HCT116 (cell line): ENCODE data around the gene AKAP12. TPM values are rescaled to one million over a fixed set of nuclear protein-coding genes. Genes with fewer than 3 reads are reported as not detected.

Experiments
- ATAC-seq: fragments of 200-7000 bp; cut with Tn5 transposase; 2 replicates; pipeline ENCODE4 v1.9.1; 2020; ENCODE audit warnings: mild to moderate bottlenecking, moderate library complexity
- BruUV-seq: library from RNA; stranded (reverse); fragments of 400-500 nt; replicated peaks from 2 replicates; lab custom pipeline; 2021; lab: Mats Ljungman, UMichigan
- CTCF ChIA-PET: fragments of 300-600 bp; sonication (Branson Sonifier 250); formaldehyde crosslinking; loops from one replicate; lab custom pipeline; 2021; ENCODE audit warnings: antibody characterized with exemption; lab: Charles Lee
- POLR2A ChIA-PET: fragments of 300-600, 350-600 bp; sonication (Branson Sonifier 250); formaldehyde crosslinking; loops from one replicate; lab custom pipeline; 2021; ENCODE audit warnings: antibody characterized with exemption; lab: Charles Lee
- RAD21 ChIA-PET, 2 experiments: fragments of 300-600 bp; sonication (Branson Sonifier 250); formaldehyde crosslinking; loops; one replicate each; lab custom pipeline; 2023; ENCODE audit warnings: low total read pairs in 2 of 2; ENCODE audit not compliant: uncharacterized antibody in 2 of 2, unreplicated experiment in 2 of 2, low non-redundant PET in 1 of 2; lab: Charles Lee
- DNase-seq: peaks from one replicate; pipeline ENCODE4 v3.0.0-alpha.2; 2010; ENCODE audit warnings: low read depth, low spot score
- H2AFZ ChIP-seq: fragments of 200-600 bp; shearing (Covaris generic), sonication (generic); 2 replicates; pipeline ENCODE4 v1.6.1; 2017; ENCODE audit warnings: low read depth, mixed run types, mixed read lengths, antibody characterized with exemption, low read length; ENCODE audit not compliant: poor library complexity, severe bottlenecking
- H3K27ac ChIP-seq: 2 replicates; pipeline ENCODE4 v1.5.1; 2012; ENCODE audit warnings: low read depth, low read length
- H3K27me3 ChIP-seq: fragments of 200-600 bp; sonication (generic); 2 replicates; pipeline ENCODE4 v1.6.1; 2016; ENCODE audit warnings: mixed run types, low read length, mixed read lengths; ENCODE audit not compliant: insufficient read depth
- H3K36me3 ChIP-seq, 2 experiments: fragments of 200-500 bp in 1 of 2; fragments of 200-600 bp in 1 of 2; sonication (Bioruptor generic) in 1 of 2; sonication (generic) in 1 of 2; 2 replicates each; pipeline versions ENCODE4 v1.5.1 to v1.6.1; 2014 to 2016; ENCODE audit warnings: low read length in 2 of 2, inconsistent platforms in 1 of 2, mixed read lengths in 1 of 2, mixed run types in 1 of 2; ENCODE audit not compliant: insufficient read depth in 2 of 2, control insufficient read depth in 1 of 2
- H3K4me1 ChIP-seq, 2 experiments: fragments of 200-600 bp in 1 of 2; sonication (generic) in 1 of 2; 2 replicates each; pipeline versions ENCODE4 v1.5.1 to v1.6.1; 2012 to 2017; ENCODE audit warnings: low read length in 2 of 2, inconsistent platforms in 1 of 2, mild to moderate bottlenecking in 1 of 2, mixed read lengths in 1 of 2, mixed run types in 1 of 2, moderate library complexity in 1 of 2; ENCODE audit not compliant: insufficient read depth in 2 of 2, control insufficient read depth in 1 of 2
- H3K4me2 ChIP-seq: fragments of 200-600 bp; sonication (generic); 2 replicates; pipeline ENCODE4 v1.6.1; 2017; ENCODE audit warnings: mixed run types, low read length, mixed read lengths
- H3K4me3 ChIP-seq, 2 experiments: fragments of 200-600 bp in 1 of 2; sonication (generic) in 1 of 2; replicated peaks in 1 of 2; 2 replicates each; pipeline ENCODE4 v1.5.1; 2011 to 2016; ENCODE audit warnings: low read length in 2 of 2, control low read depth in 1 of 2, low read depth in 1 of 2, mild to moderate bottlenecking in 1 of 2, mixed read lengths in 1 of 2, mixed run types in 1 of 2
- H3K79me2 ChIP-seq: fragments of 200-600 bp; sonication (generic); 2 replicates; pipeline ENCODE4 v1.6.1; 2017; ENCODE audit warnings: mild to moderate bottlenecking, mixed run types, low read length, moderate library complexity, mixed read lengths; ENCODE audit not compliant: insufficient read depth
- H3K9ac ChIP-seq: fragments of 200-600 bp; sonication (generic); 2 replicates; pipeline ENCODE4 v1.6.1; 2016; ENCODE audit warnings: low read length, mixed read lengths
- H3K9me2 ChIP-seq: fragments of 200-600 bp; sonication (generic), shearing (Covaris generic); 2 replicates; pipeline ENCODE4 v1.6.1; 2017; ENCODE audit warnings: mixed run types, mild to moderate bottlenecking, moderate library complexity; ENCODE audit not compliant: insufficient read depth
- H3K9me3 ChIP-seq, 2 experiments: fragments of 200-500 bp in 1 of 2; fragments of 200-600 bp in 1 of 2; sonication (Bioruptor generic) in 1 of 2; sonication (generic) in 1 of 2; 2 replicates each; pipeline ENCODE4 v1.6.1; 2014 to 2017; ENCODE audit warnings: low read length in 2 of 2, mixed read lengths in 2 of 2, inconsistent platforms in 1 of 2, low read depth in 1 of 2, mild to moderate bottlenecking in 1 of 2, mixed run types in 1 of 2, moderate library complexity in 1 of 2; ENCODE audit not compliant: control insufficient read depth in 1 of 2, insufficient read depth in 1 of 2
- H4K20me1 ChIP-seq: fragments of 200-600 bp; sonication (generic), shearing (Covaris generic); 2 replicates; pipeline ENCODE4 v1.6.1; 2017; ENCODE audit warnings: mixed run types, mild to moderate bottlenecking, moderate library complexity; ENCODE audit not compliant: insufficient read depth
- ATF3 ChIP-seq: IDR thresholded peaks from 2 replicates; pipeline ENCODE4 v1.6.1; 2012
- CEBPB ChIP-seq: IDR thresholded peaks from 2 replicates; pipeline ENCODE4 v1.6.1; 2012; ENCODE audit warnings: low read depth
- CTCF ChIP-seq, 3 experiments: fragments of 200-600 bp in 1 of 3; sonication (generic) in 1 of 3; IDR thresholded peaks in 2 of 3; conservative IDR thresholded peaks in 1 of 3; 2 replicates each; pipeline ENCODE4 v1.5.1; 2012 to 2017; ENCODE audit warnings: low read depth in 2 of 3, low read length in 2 of 3, antibody characterized with exemption in 1 of 3, borderline replicate concordance in 1 of 3, control low read depth in 1 of 3, mild to moderate bottlenecking in 1 of 3, mixed read lengths in 1 of 3, mixed run types in 1 of 3, moderate library complexity in 1 of 3; ENCODE audit not compliant: insufficient read depth in 1 of 3
- EGR1 ChIP-seq: IDR thresholded peaks from 2 replicates; pipeline ENCODE4 v1.6.1; 2012; ENCODE audit warnings: low read depth
- ELF1 ChIP-seq: IDR thresholded peaks from 2 replicates; pipeline ENCODE4 v1.6.1; 2012; ENCODE audit warnings: low read depth, borderline replicate concordance
- MAX ChIP-seq: IDR thresholded peaks from 2 replicates; pipeline ENCODE4 v1.6.1; 2012
- POLR2AphosphoS5 ChIP-seq: IDR thresholded peaks from 2 replicates; pipeline ENCODE4 v1.6.1; 2011; ENCODE audit warnings: mild to moderate bottlenecking, low read depth, low read length, moderate library complexity
- RAD21 ChIP-seq: IDR thresholded peaks from 2 replicates; pipeline ENCODE4 v1.6.1; 2012; ENCODE audit warnings: low read depth, mild to moderate bottlenecking
- REST ChIP-seq: IDR thresholded peaks from 2 replicates; pipeline ENCODE4 v1.6.1; 2012; ENCODE audit warnings: low read depth
- SIN3A ChIP-seq: IDR thresholded peaks from 2 replicates; pipeline ENCODE4 v1.6.1; 2012; ENCODE audit warnings: low read depth
- SRF ChIP-seq: IDR thresholded peaks from 2 replicates; pipeline ENCODE4 v1.6.1; 2012; ENCODE audit warnings: low read depth
- TCF7L2 ChIP-seq: IDR thresholded peaks from 2 replicates; pipeline ENCODE4 v1.7.0; 2011; ENCODE audit warnings: borderline replicate concordance, inconsistent platforms; ENCODE audit not compliant: insufficient read depth, insufficient read length; ENCODE audit errors: extremely low read depth
- ZBTB33 ChIP-seq: IDR thresholded peaks from 2 replicates; pipeline ENCODE4 v1.6.1; 2011; ENCODE audit warnings: mild to moderate bottlenecking, low read length, moderate library complexity; ENCODE audit not compliant: insufficient replicate concordance; ENCODE audit errors: extremely low read depth
- ZFX ChIP-seq: fragments of 450-650 bp; IDR thresholded peaks from 2 replicates; pipeline ENCODE4 v1.6.1; 2017
- ZNF274 ChIP-seq: fragments of 200-500 bp; sonication (Bioruptor generic); IDR thresholded peaks from 2 replicates; pipeline ENCODE4 v1.6.1; 2014; ENCODE audit warnings: mild to moderate bottlenecking, low read depth, low read length, inconsistent platforms
- intact Hi-C: fragments of 100-400 bp; cut with micrococcal nuclease; formaldehyde crosslinking; loops from 2 replicates; pipeline ENCODE4 v1.10.0; 2022
- total RNA-seq: library from RNA; stranded (reverse); gene quantifications from one replicate; pipeline ENCODE4 v1.2.1, GENCODE V29; 2021; ENCODE audit not compliant: unreplicated experiment

The AKAP12 gene
- total RNA-seq, 1 experiment from 2014 or later, result 1,220 TPM

- TF ChIP-seq EGR1 (no peak), RAD21 (no peak), MAX (no peak), ZNF274 (no peak), SIN3A (no peak), ATF3 (no peak), CEBPB (no peak), ZBTB33 (no peak), TCF7L2 (no peak), SRF (no peak), CTCF (IDR thresholded peaks at IDR 0.05 in 2 of 3, conservative IDR thresholded peaks at IDR 0.05 in 1 of 3; ENCODE audit: borderline replicate concordance in 1 of 3, insufficient read depth in 1 of 3, low read depth in 2 of 3, low read length in 2 of 3) (no peak), ZFX (no peak), POLR2AphosphoS5 (no peak), ELF1 (no peak), REST (no peak)
- Histone ChIP-seq H3K27ac (no peak overlapping the region), H3K4me1 (peaks cover 0 to 8% of the 10 kb centered on the region in 2 experiments; a peak in 2 of 4 replicates), H3K9ac (no peak overlapping the region), H3K4me3 (no peak overlapping the region), H3K9me2 (no peaks in the 10 kb centered on the region), H2AFZ (no peak overlapping the region), H3K36me3 (no peaks in the 10 kb centered on the region), H4K20me1 (no peaks in the 10 kb centered on the region), H3K79me2 (no peaks in the 10 kb centered on the region), H3K9me3 (no peaks in the 10 kb centered on the region), H3K4me2 (no peak overlapping the region), H3K27me3 (no peaks in the 10 kb centered on the region)
- no peak for DNase-seq
- no peak for ATAC-seq
- ChIA-PET POLR2A (no interaction called here), RAD21 (no interaction called here), CTCF (no interaction called here)
- no TSS peak for BruUV-seq
- intact Hi-C loops, result no loop called here
These were observed 23.0 kb upstream of the AKAP12 start for GRCh38 chr6:151216804-151217203.
